ENCODE results near the gene CNPY1. TPM values are rescaled to one million over a fixed set of nuclear protein-coding genes. Genes with fewer than 3 reads are reported as not detected.

The CNPY1 gene
- total and polyA plus RNA-seq, 2 of the 8 experiments (the other 6 are each of a cell fraction or from before 2014, with no cell fraction given), result not detected

DNA sequence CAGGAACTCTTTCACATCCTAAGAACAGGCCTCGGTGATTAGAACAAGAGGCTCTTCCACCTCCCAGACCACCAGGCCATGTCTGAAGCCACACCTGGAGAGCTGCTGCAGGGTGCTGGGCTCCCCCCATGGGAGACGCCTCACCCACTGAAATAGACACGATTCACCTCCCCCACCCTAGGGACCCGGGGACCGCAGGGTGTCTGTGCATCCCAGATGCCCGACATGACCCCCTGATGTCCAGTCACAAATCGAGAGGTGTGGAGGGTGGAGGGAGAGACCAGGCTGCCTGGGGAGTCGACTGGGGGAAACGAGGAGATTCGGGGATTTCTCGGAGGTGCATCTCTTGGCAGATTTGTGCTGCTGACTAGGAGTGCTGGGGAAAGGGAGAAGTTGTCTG lies 31.0 kb downstream of the CNPY1 start:
- no peak overlapping the region for H3K9ac ChIP-seq (replicated peaks in 1 of 4; ENCODE audit: extremely low read depth in 1 of 4, low read depth in 3 of 4, low read length in 3 of 4)
- no peak overlapping the region for H2AFZ ChIP-seq (ENCODE audit: low read length)
- no peak overlapping the region for H3K4me3 ChIP-seq (ENCODE audit: extremely low read depth in 1 of 4, insufficient read depth in 2 of 4, low read depth in 3 of 4, low read length in 4 of 4)
- no peak for FAIRE-seq
- H2BK120ac ChIP-seq (replicated peaks; ENCODE audit: low read depth, low read length), result no peak overlapping the region
- no peak overlapping the region for H3K27ac ChIP-seq (ENCODE audit: low read depth, low read length)
- H3K14ac ChIP-seq (ENCODE audit: insufficient read length), result no peak overlapping the region
- H2BK20ac ChIP-seq (ENCODE audit: low read length), result no peak overlapping the region
- peaks cover 20 to 82% (median 62%) of the 10 kb centered on the region in 4 experiments for H3K27me3 ChIP-seq (replicated peaks in 1 of 4; ENCODE audit: control insufficient read depth in 3 of 4, extremely low read depth in 1 of 4, insufficient read depth in 3 of 4, low read length in 3 of 4)
- 78% methylated on average over 11 of the region's 11 CpGs; no CpG with 5 or more reads in 1 of the 2 experiments for WGBS, 2 experiments (ENCODE audit: extremely low coverage in 1 of 2, insufficient coverage in 1 of 2, insufficient read length in 1 of 2, insufficient replicate concordance in 2 of 2, low coverage in 1 of 2, low lambda C conversion rate in 2 of 2, missing lambda C conversion rate in 1 of 2)
- no peak overlapping the region for H3K4me2 ChIP-seq (ENCODE audit: insufficient read depth in 1 of 2, low read depth in 2 of 2, low read length in 2 of 2)
- H4K20me1 ChIP-seq (replicated peaks in 1 of 2; ENCODE audit: control insufficient read depth in 1 of 2, insufficient read depth in 2 of 2, low read length in 2 of 2), result peaks cover 0 to 7% of the 10 kb centered on the region in 2 experiments
- POLR2A ChIA-PET (ENCODE audit: partially characterized antibody), result no interaction called here
- no peaks in the 10 kb centered on the region for H3K36me3 ChIP-seq (ENCODE audit: control insufficient read depth in 2 of 4, insufficient read depth in 4 of 4, low read length in 3 of 4)
- no peak overlapping the region for H3K4ac ChIP-seq (replicated peaks; ENCODE audit: insufficient read length, low read depth, low read length)
- no peaks in the 10 kb centered on the region for H3K79me2 ChIP-seq (ENCODE audit: control insufficient read depth in 1 of 2, insufficient read depth in 2 of 2, low read length in 2 of 2)
- no peak overlapping the region for H2AK5ac ChIP-seq (ENCODE audit: low read depth, low read length)
- no peak overlapping the region for H3K23ac ChIP-seq (ENCODE audit: insufficient read length)
- no peak overlapping the region for H4K8ac ChIP-seq (ENCODE audit: extremely low read depth, insufficient read depth, low read length)
- DNase-seq (ENCODE audit: low read depth in 1 of 2, low spot score in 2 of 2), result no peak
- H4K5ac ChIP-seq (ENCODE audit: insufficient read length, low read depth, low read length), result no peak overlapping the region
- H3K23me2 ChIP-seq (ENCODE audit: low read depth, low read length), result peaks cover under 1% of the 10 kb centered on the region
- H3K9me3 ChIP-seq (ENCODE audit: insufficient read depth in 2 of 2, low read depth in 1 of 2, low read length in 1 of 2), result no peaks in the 10 kb centered on the region
- no peak overlapping the region for H4K91ac ChIP-seq (replicated peaks; ENCODE audit: insufficient read length, low read length)
- H2BK12ac ChIP-seq (ENCODE audit: low read depth, low read length), result no peak overlapping the region
- CTCF ChIA-PET (ENCODE audit: partially characterized antibody), result no interaction called here
- H2BK5ac ChIP-seq (ENCODE audit: low read depth, low read length), result no peak overlapping the region
- no peak overlapping the region for H2BK15ac ChIP-seq (ENCODE audit: low read length)
- no peaks in the 10 kb centered on the region for H3K79me1 ChIP-seq (ENCODE audit: low read depth, low read length)
- no peak overlapping the region for H3K18ac ChIP-seq (ENCODE audit: extremely low read depth, low read length)
- no peak overlapping the region for H3K56ac ChIP-seq (replicated peaks; ENCODE audit: insufficient read length, low read depth, low read length)
- H3K4me1 ChIP-seq (replicated peaks in 1 of 4; ENCODE audit: control insufficient read depth in 3 of 4, insufficient read depth in 4 of 4, low read length in 3 of 4), result peaks cover 0 to 3% (median 0%) of the 10 kb centered on the region in 4 experiments; a peak in 4 of 7 replicates
- TF ChIP-seq, protein P1, sequence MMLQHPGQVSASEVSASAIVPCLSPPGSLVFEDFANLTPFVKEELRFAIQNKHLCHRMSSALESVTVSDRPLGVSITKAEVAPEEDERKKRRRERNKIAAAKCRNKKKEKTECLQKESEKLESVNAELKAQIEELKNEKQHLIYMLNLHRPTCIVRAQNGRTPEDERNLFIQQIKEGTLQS (IDR thresholded peaks at IDR 0.05; ENCODE audit: insufficient read depth, low read depth, low read length), result no peak
- TF ChIP-seq POLR2A (IDR thresholded peaks at IDR 0.05; ENCODE audit: control extremely low read depth in 1 of 2, low read depth in 2 of 2, low read length in 2 of 2) (no peak), EGR1 (IDR thresholded peaks at IDR 0.05; ENCODE audit: borderline replicate concordance, low read depth, low read length) (no peak), TBP (IDR thresholded peaks at IDR 0.05; ENCODE audit: low read depth, low read length) (no peak), NANOG (IDR thresholded peaks at IDR 0.05; ENCODE audit: insufficient read depth, low read depth, low read length, poor library complexity, severe bottlenecking) (no peak), JUND (IDR thresholded peaks at IDR 0.05; ENCODE audit: low read length) (no peak), JUN (IDR thresholded peaks at IDR 0.05; ENCODE audit: low read depth, low read length) (no peak), BCL11A (IDR thresholded peaks at IDR 0.05; ENCODE audit: low read depth in 2 of 2, low read length in 2 of 2) (no peak), EZH2 (IDR thresholded peaks at IDR 0.05; ENCODE audit: low read depth, low read length, severe bottlenecking) (no peak), CHD1 (IDR thresholded peaks at IDR 0.05; ENCODE audit: low read depth, low read length) (no peak), BACH1 (IDR thresholded peaks at IDR 0.05; ENCODE audit: low read length) (no peak)
- TF ChIP-seq, protein P2, sequence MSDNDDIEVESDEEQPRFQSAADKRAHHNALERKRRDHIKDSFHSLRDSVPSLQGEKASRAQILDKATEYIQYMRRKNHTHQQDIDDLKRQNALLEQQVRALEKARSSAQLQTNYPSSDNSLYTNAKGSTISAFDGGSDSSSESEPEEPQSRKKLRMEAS (IDR thresholded peaks at IDR 0.05), result no peak
- TF ChIP-seq, protein P3, sequence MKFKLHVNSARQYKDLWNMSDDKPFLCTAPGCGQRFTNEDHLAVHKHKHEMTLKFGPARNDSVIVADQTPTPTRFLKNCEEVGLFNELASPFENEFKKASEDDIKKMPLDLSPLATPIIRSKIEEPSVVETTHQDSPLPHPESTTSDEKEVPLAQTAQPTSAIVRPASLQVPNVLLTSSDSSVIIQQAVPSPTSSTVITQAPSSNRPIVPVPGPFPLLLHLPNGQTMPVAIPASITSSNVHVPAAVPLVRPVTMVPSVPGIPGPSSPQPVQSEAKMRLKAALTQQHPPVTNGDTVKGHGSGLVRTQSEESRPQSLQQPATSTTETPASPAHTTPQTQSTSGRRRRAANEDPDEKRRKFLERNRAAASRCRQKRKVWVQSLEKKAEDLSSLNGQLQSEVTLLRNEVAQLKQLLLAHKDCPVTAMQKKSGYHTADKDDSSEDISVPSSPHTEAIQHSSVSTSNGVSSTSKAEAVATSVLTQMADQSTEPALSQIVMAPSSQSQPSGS (IDR thresholded peaks at IDR 0.05; ENCODE audit: low read length), result no peak

Measured in H1 (cell line).